ENCODE data around the gene ZSCAN12. TPM values are rescaled to one million over a fixed set of nuclear protein-coding genes. Genes with fewer than 3 reads are reported as not detected.

ZSCAN12 gene
- total RNA-seq, 1 experiment from 2014 or later: 12.6 TPM

DNA sequence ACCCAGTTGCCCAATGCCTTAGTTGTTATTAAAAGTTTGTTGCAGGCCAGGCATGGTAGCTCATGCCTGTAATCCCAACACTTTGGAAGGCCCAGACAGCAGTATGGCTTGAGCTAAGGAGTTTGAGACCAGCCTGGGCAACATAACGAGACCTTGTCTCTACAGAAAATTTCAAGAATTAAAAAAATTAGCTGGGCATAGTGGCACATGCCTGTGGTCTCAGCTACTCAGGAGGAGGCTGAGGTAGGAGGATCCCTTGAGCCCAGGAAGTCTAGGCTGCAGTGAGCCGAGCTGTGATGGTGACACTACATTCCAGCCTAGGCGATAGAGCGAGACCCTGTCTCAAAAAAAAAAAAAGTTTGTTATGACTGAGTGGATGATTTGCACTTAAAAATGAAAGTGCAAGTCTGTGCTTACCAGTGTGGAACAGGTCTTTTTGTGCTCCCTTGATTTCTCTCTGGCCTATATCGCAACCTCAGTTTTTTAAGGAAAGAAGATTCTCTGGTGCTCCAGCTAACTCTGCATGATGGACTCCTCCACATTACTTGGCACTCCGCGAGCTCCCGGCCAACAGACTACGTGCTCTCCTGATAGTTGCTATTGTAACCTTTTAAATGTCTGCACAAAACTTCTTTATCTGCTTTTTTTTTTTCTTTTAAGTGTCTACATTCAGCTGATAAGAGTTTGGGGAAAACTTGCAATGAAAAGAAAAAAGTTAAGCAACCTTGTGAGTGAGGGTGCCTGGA lies 27.7 kb downstream of the ZSCAN12 start:
- no peaks in the 10 kb centered on the region for H3K4me1 ChIP-seq (ENCODE audit: insufficient read depth, low read length)
- no peaks in the 10 kb centered on the region for H3K9me3 ChIP-seq (ENCODE audit: control insufficient read depth, low read depth, low read length)
- no peaks in the 10 kb centered on the region for H3K23me2 ChIP-seq (ENCODE audit: insufficient read length, low read depth, low read length, poor library complexity, severe bottlenecking)
- Mint-ChIP-seq H3K27me3 (ENCODE audit: low read depth) (no peaks in the 10 kb centered on the region), H3K9me3 (no peaks in the 10 kb centered on the region), H3K27ac (no peak overlapping the region), H3K4me1 (no peaks in the 10 kb centered on the region), H3K36me3 (ENCODE audit: insufficient read depth in 1 of 3, low read depth in 3 of 3) (peaks cover 0 to 9% (median 5%) of the 10 kb centered on the region in 3 experiments; a peak in 4 of 7 replicates), H3K4me3 (no peak overlapping the region)
- no peak overlapping the region for H3K18ac ChIP-seq (ENCODE audit: insufficient read length, low read depth, low read length)
- H3T11ph ChIP-seq (ENCODE audit: low read length): no peak overlapping the region
- WGBS (ENCODE audit: extremely low coverage, insufficient read length, low lambda C conversion rate): no CpG with 5 or more reads among the region's 9 CpGs
- H2BK120ac ChIP-seq (ENCODE audit: low read depth, low read length, poor library complexity, severe bottlenecking): no peak overlapping the region
- no peak overlapping the region for H3K14ac ChIP-seq (ENCODE audit: insufficient read depth, low read length)
- H3K27ac ChIP-seq (ENCODE audit: insufficient read length, low read depth, low read length): no peak overlapping the region
- H2BK12ac ChIP-seq (ENCODE audit: insufficient read length, low read depth, low read length): no peak overlapping the region
- H3K4me2 ChIP-seq (ENCODE audit: insufficient read depth, insufficient read length, low read length): no peak overlapping the region
- DNase-seq: no peak
- no peaks in the 10 kb centered on the region for H3K79me2 ChIP-seq (ENCODE audit: insufficient read depth, low read length)
- H2AFZ ChIP-seq (ENCODE audit: low read length): no peak overlapping the region
- H4K8ac ChIP-seq (replicated peaks; ENCODE audit: insufficient read length, low read depth, low read length): no peak overlapping the region
- H2BK20ac ChIP-seq (ENCODE audit: low read depth, low read length, poor library complexity, severe bottlenecking): no peak overlapping the region
- TF ChIP-seq, protein P1, sequence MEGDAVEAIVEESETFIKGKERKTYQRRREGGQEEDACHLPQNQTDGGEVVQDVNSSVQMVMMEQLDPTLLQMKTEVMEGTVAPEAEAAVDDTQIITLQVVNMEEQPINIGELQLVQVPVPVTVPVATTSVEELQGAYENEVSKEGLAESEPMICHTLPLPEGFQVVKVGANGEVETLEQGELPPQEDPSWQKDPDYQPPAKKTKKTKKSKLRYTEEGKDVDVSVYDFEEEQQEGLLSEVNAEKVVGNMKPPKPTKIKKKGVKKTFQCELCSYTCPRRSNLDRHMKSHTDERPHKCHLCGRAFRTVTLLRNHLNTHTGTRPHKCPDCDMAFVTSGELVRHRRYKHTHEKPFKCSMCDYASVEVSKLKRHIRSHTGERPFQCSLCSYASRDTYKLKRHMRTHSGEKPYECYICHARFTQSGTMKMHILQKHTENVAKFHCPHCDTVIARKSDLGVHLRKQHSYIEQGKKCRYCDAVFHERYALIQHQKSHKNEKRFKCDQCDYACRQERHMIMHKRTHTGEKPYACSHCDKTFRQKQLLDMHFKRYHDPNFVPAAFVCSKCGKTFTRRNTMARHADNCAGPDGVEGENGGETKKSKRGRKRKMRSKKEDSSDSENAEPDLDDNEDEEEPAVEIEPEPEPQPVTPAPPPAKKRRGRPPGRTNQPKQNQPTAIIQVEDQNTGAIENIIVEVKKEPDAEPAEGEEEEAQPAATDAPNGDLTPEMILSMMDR (conservative IDR thresholded peaks at IDR 0.05): no peak
- H3K9ac ChIP-seq (ENCODE audit: extremely low read depth, insufficient read length, low read length): no peak overlapping the region
- no peaks in the 10 kb centered on the region for H4K20me1 ChIP-seq (ENCODE audit: control insufficient read depth, insufficient read depth, insufficient read length)
- H3K4ac ChIP-seq (ENCODE audit: low read depth, low read length): no peak overlapping the region
- H2BK15ac ChIP-seq (ENCODE audit: low read depth, low read length): no peak overlapping the region
- H3K79me1 ChIP-seq (ENCODE audit: insufficient read depth, low read depth, low read length, poor library complexity, severe bottlenecking): no peaks in the 10 kb centered on the region
- no peak overlapping the region for H4K91ac ChIP-seq (ENCODE audit: insufficient read length, low read depth, low read length)
- H3K27me3 ChIP-seq (ENCODE audit: insufficient read depth, low read length): no peaks in the 10 kb centered on the region
- H3K56ac ChIP-seq (ENCODE audit: insufficient read length, low read depth, low read length): no peak overlapping the region
- no peak overlapping the region for H4K5ac ChIP-seq (ENCODE audit: insufficient read length, low read depth, low read length)
- no peak overlapping the region for H2AK5ac ChIP-seq (ENCODE audit: insufficient read length, low read length)
- no peak overlapping the region for H2BK5ac ChIP-seq (ENCODE audit: insufficient read length, low read length)
- H3K23ac ChIP-seq (ENCODE audit: insufficient read length, low read depth, low read length): no peak overlapping the region

All from H9 (cell line).